ENCODE results near the gene RNF113B. TPM values are rescaled to one million over a fixed set of nuclear protein-coding genes. Genes with fewer than 3 reads are reported as not detected.

RNF113B gene
- total RNA-seq, 2 experiments from 2014 or later: not detected

DNA sequence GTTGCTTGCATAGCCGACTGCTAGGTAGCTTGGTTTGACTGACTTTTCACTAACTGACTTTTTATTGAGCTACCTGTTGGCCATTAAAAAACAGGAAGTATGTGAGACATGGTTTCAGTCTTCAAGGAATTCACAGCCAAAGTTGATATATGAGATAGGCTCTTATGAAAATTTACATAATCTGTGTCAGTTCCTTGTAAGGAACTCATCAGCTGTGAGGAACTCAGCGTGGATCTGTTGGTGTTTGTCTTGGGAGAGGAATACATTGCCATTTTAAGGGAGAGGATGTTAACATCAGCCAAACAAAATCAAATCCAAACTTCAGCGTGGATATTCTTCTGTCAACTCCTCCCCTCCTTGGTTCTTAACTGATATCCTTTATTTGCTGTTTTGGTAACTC is 2.0 kb downstream of the RNF113B start:
- Histone ChIP-seq H3K36me3 (ENCODE audit: insufficient read depth, low read length) (no peaks in the 10 kb centered on the region), H3K9me3 (ENCODE audit: low read length) (no peaks in the 10 kb centered on the region), H3K4me2 (ENCODE audit: low read length) (no peak overlapping the region), H2AFZ (ENCODE audit: low read length) (no peak overlapping the region), H3K27ac (ENCODE audit: low read depth, low read length, poor library complexity, severe bottlenecking) (no peak overlapping the region), H3K9me2 (ENCODE audit: insufficient read depth, low read length) (no peaks in the 10 kb centered on the region), H3K4me3 (ENCODE audit: low read depth, low read length, poor library complexity, severe bottlenecking) (no peak overlapping the region), H3K79me2 (ENCODE audit: insufficient read depth, low read depth, low read length) (no peaks in the 10 kb centered on the region), H3K4me1 (ENCODE audit: insufficient read depth, low read length, poor library complexity, severe bottlenecking) (no peaks in the 10 kb centered on the region), H4K20me1 (ENCODE audit: insufficient read depth, low read length) (no peaks in the 10 kb centered on the region)
- ChIA-PET CTCF (ENCODE audit: unreplicated experiment) (no interaction called here), POLR2A (interaction anchor here (0.9 kb wide), 1 partner anchor 13 kb away, joined by 3 read pairs; no protein-coding TSS in a partner anchor)
- no peak for TF ChIP-seq EZH2phosphoT487 (IDR thresholded peaks at IDR 0.05; ENCODE audit: borderline replicate concordance, low read depth, low read length)
- TF ChIP-seq, protein P1, sequence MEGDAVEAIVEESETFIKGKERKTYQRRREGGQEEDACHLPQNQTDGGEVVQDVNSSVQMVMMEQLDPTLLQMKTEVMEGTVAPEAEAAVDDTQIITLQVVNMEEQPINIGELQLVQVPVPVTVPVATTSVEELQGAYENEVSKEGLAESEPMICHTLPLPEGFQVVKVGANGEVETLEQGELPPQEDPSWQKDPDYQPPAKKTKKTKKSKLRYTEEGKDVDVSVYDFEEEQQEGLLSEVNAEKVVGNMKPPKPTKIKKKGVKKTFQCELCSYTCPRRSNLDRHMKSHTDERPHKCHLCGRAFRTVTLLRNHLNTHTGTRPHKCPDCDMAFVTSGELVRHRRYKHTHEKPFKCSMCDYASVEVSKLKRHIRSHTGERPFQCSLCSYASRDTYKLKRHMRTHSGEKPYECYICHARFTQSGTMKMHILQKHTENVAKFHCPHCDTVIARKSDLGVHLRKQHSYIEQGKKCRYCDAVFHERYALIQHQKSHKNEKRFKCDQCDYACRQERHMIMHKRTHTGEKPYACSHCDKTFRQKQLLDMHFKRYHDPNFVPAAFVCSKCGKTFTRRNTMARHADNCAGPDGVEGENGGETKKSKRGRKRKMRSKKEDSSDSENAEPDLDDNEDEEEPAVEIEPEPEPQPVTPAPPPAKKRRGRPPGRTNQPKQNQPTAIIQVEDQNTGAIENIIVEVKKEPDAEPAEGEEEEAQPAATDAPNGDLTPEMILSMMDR (conservative IDR thresholded peaks at IDR 0.05; ENCODE audit: low read length): no peak
- no peak for DNase-seq (ENCODE audit: low spot score)
- intact Hi-C loops (cut with micrococcal nuclease; ENCODE audit: unreplicated experiment): no loop called here
- no TSS peak for BruUV-seq (replicated peaks)

DNA sequence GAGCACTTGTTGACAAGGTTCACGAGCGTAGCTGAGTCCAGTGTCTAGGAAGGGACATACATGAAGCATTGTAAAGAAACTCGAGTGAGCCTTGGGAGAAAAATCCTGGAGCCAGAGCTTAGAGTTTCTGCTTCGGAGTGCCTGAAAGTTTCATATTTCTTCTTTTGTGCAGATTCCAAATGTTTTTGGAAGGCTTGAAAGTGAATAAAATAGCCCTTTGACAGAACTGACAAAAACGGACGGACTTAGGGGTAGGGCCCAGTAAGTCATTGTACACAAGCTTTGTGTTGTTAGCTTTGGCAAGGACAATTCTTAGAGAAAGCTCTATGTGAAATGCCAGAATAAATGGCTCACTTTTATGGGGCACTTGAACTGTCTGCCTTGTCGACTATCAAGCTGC is 2.8 kb downstream of the RNF113B start:
- H2AFZ ChIP-seq (ENCODE audit: low read length): no peak overlapping the region
- H3K9me2 ChIP-seq (ENCODE audit: insufficient read depth, low read length): no peaks in the 10 kb centered on the region
- no peaks in the 10 kb centered on the region for H3K4me1 ChIP-seq (ENCODE audit: insufficient read depth, low read length, poor library complexity, severe bottlenecking)
- no peaks in the 10 kb centered on the region for H3K36me3 ChIP-seq (ENCODE audit: insufficient read depth, low read length)
- no peak overlapping the region for H3K4me2 ChIP-seq (ENCODE audit: low read length)
- no peak for DNase-seq (ENCODE audit: low spot score)
- no TSS peak for BruUV-seq (replicated peaks)
- no peaks in the 10 kb centered on the region for H3K9me3 ChIP-seq (ENCODE audit: low read length)
- ChIA-PET POLR2A (interaction anchor here (0.9 kb wide), 1 partner anchor 12 kb away, joined by 3 read pairs; no protein-coding TSS in a partner anchor), CTCF (ENCODE audit: unreplicated experiment) (no interaction called here)
- no peaks in the 10 kb centered on the region for H4K20me1 ChIP-seq (ENCODE audit: insufficient read depth, low read length)
- H3K4me3 ChIP-seq (ENCODE audit: low read depth, low read length, poor library complexity, severe bottlenecking): no peak overlapping the region
- no peak overlapping the region for H3K27ac ChIP-seq (ENCODE audit: low read depth, low read length, poor library complexity, severe bottlenecking)
- intact Hi-C loops (cut with micrococcal nuclease; ENCODE audit: unreplicated experiment): no loop called here
- no peaks in the 10 kb centered on the region for H3K79me2 ChIP-seq (ENCODE audit: insufficient read depth, low read depth, low read length)
- TF ChIP-seq EZH2phosphoT487 (IDR thresholded peaks at IDR 0.05; ENCODE audit: borderline replicate concordance, low read depth, low read length): no peak
- TF ChIP-seq, protein P1 (conservative IDR thresholded peaks at IDR 0.05; ENCODE audit: low read length): no peak

DNA sequence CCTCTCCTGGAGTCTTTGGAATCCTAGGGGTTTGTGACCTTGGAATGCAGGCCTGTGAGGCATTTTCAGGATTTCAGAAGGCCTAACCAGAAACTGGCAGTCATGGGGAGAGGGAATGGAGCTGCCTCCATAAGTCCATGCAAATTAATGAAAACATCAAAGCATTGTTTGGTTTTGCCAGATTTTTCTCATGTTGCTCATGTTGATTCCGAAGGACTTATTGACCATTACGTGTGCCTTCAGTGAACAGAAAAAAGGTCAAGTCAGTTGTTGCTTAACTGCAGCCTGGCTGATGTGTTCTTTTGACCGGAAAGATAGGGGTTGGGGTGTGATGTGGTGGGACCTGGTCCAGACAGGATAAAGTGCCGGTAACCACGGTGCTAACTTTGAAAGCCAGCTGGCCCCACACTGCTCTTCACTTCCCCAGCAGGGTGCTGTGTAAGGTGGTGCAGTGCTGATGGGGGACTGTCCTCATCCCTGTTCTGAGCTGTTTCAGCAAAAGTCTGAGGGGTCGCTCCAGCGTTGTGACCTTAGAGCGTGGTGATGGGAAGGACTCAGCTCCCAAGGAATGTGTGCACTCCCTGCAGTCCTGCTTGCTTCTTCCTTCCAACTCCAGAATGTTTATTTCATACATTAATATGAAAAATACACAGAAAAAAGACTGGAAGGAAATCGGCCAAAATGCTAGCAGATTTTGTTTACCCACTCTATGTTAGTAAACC is 3.5 kb downstream of the RNF113B start:
- Histone ChIP-seq H4K20me1 (ENCODE audit: insufficient read depth, low read length) (no peaks in the 10 kb centered on the region), H3K36me3 (ENCODE audit: insufficient read depth, low read length) (no peaks in the 10 kb centered on the region), H3K4me1 (ENCODE audit: insufficient read depth, low read length, poor library complexity, severe bottlenecking) (no peaks in the 10 kb centered on the region), H3K9me2 (ENCODE audit: insufficient read depth, low read length) (no peaks in the 10 kb centered on the region), H2AFZ (ENCODE audit: low read length) (no peak overlapping the region), H3K4me3 (ENCODE audit: low read depth, low read length, poor library complexity, severe bottlenecking) (no peak overlapping the region), H3K9me3 (ENCODE audit: low read length) (no peaks in the 10 kb centered on the region), H3K27ac (ENCODE audit: low read depth, low read length, poor library complexity, severe bottlenecking) (no peak overlapping the region), H3K79me2 (ENCODE audit: insufficient read depth, low read depth, low read length) (no peaks in the 10 kb centered on the region), H3K4me2 (ENCODE audit: low read length) (no peak overlapping the region)
- intact Hi-C loops (cut with micrococcal nuclease; ENCODE audit: unreplicated experiment): no loop called here
- ChIA-PET CTCF (ENCODE audit: unreplicated experiment) (no interaction called here), POLR2A (no interaction called here)
- TF ChIP-seq EZH2phosphoT487 (IDR thresholded peaks at IDR 0.05; ENCODE audit: borderline replicate concordance, low read depth, low read length): no peak
- BruUV-seq (replicated peaks): no TSS peak
- no peak for DNase-seq (ENCODE audit: low spot score)

Data from OCI-LY7 (cell line).